ENCODE results near the gene PPP4R2.

GRCh38 chr3:73098026-73098425 lies 101.4 kb downstream of the PPP4R2 start:
- no peak for TF ChIP-seq SMC3 (IDR thresholded peaks at IDR 0.05; ENCODE audit: borderline replicate concordance, low read length)
- no peak for TF ChIP-seq POLR2AphosphoS5 (IDR thresholded peaks at IDR 0.05; ENCODE audit: low read length)
- TF ChIP-seq SIN3A (IDR thresholded peaks at IDR 0.05; ENCODE audit: low read depth, low read length) = no peak
- TF ChIP-seq POLR2A (IDR thresholded peaks at IDR 0.05; ENCODE audit: low read depth, low read length) = no peak
